Psoas muscle (tissue), 8 donors: ENCODE results near the gene ZDHHC11. TPM values are rescaled to one million over a fixed set of nuclear protein-coding genes. Genes with fewer than 3 reads are reported as not detected.
A peak's percentile ranks its signal among the peaks of the same experiment; 100 is the strongest.

Experiments
- ATAC-seq, 4 donors: fragments of 200-7000 bp; cut with Tn5 transposase; one replicate each; pipeline ENCODE4 v1.9.1; 2020; ENCODE audit warnings: moderate library complexity in 3 of 4, mild to moderate bottlenecking in 2 of 4
- DNase-seq, 2 donors: peaks; one replicate each; pipeline ENCODE4 v3.0.0-alpha.2; 2020
- H3K27ac ChIP-seq: fragments of 200-600 bp; one replicate; pipeline ENCODE4 v1.8.0; 2022
- H3K27me3 ChIP-seq, 3 donors: fragments of 200-600 bp in 1 of 3; one replicate each; pipeline versions ENCODE4 v1.6.1 to v1.8.0; 2013 to 2022; ENCODE audit warnings: low read length in 2 of 3, mild to moderate bottlenecking in 2 of 3, moderate library complexity in 1 of 3; ENCODE audit not compliant: insufficient read depth in 3 of 3
- H3K36me3 ChIP-seq, 2 donors: fragments of 200-600 bp in 1 of 2; one replicate each; pipeline versions ENCODE4 v1.6.1 to v1.8.0; 2013 to 2022; ENCODE audit warnings: low read depth in 1 of 2, mild to moderate bottlenecking in 1 of 2, moderate library complexity in 1 of 2; ENCODE audit not compliant: insufficient read depth in 1 of 2
- H3K4me1 ChIP-seq: fragments of 200-600 bp; one replicate; pipeline ENCODE4 v1.8.0; 2022
- H3K4me3 ChIP-seq: fragments of 200-600 bp; one replicate; pipeline ENCODE4 v1.8.0; 2022; ENCODE audit warnings: mild to moderate bottlenecking
- H3K9me3 ChIP-seq: fragments of 200-600 bp; one replicate; pipeline ENCODE4 v1.8.0; 2022
- CTCF ChIP-seq: fragments of 200-600 bp; IDR thresholded peaks from one replicate; pipeline ENCODE4 v1.8.0; 2022; ENCODE audit warnings: antibody characterized with exemption
- WGBS, 3 donors: extraction: QIAGEN DNeasy Blood & Tissue Kit; methylation state at CpG; one replicate each; pipeline versions ENCODE4 v1.1.6 to v1.1.7; 2013; 5-methylcytosine and 5-hydroxymethylcytosine counted together
- intact Hi-C, 2 donors: fragments of 100-400 bp; cut with DNase I; formaldehyde crosslinking; loops; one replicate each; pipeline versions ENCODE4 v1.11.0 to v1.14.2; 2022
- polyA plus RNA-seq, 3 donors: library from polyadenylated mRNA; stranded (reverse); fragments of 200-250 nt; gene quantifications; one replicate each; pipeline ENCODE4 v1.2.3, GENCODE V29; 2013
- total RNA-seq, 4 donors: library from RNA; stranded (reverse); fragmentation: NEBNext Ultra II Directional in 2 of 4; extraction: Animal tissue kit (Norgen Biotek cat#: 25700) in 2 of 4; gene quantifications; one replicate each; pipeline versions ENCODE4 v1.2.1 to v1.2.4, GENCODE V29; 2021 to 2023
- donor health status: healthy with polysubstance abuse.
- donor health status: DM: no; HTN: no; CAD: no; lungs with moderate emphysema.
- donor health status: Bipolar disorder and iron deficiency.
- donor health status: healthy.
- donor health status: DM: yes; HTN: yes; CAD: no.
- donor health status: DM: no; HTN: no; CAD: no.
- donor health status: DM: no; HTN: no; CAD: no.
- donor health status: DM: yes; HTN: yes; CAD: no.

ZDHHC11 gene
- total and polyA plus RNA-seq, 7 donors = 0.44 to 9.4 (median 1.8) TPM

GRCh38 chr5:891837-892393 is 41.1 kb upstream of the ZDHHC11 start:
- no peak for DNase-seq
- Histone ChIP-seq H3K4me3 (peak overlapping the region; percentile 87), H3K4me1 (peaks cover 11% of the 10 kb centered on the region), H3K36me3 (peaks cover 12 to 49% of the 10 kb centered on the region in 2 donors), H3K9me3 (no peaks in the 10 kb centered on the region), H3K27ac (peak overlapping the region; percentile 96), H3K27me3 (no peaks in the 10 kb centered on the region)
- WGBS, 3 donors = 12 to 14% (median 13%) methylated on average over 24 to 25 of the region's 25 CpGs
- intact Hi-C loops = loop anchor here in 1 of 2 donors (10.0 kb wide), 1 partner anchor 427 kb away; no protein-coding TSS in a partner anchor
- ATAC-seq = peak; percentile 29 to 66 (median 41)
- TF ChIP-seq CTCF = no peak

GRCh38 chr5:891117-891836 is 40.5 kb upstream of the ZDHHC11 start:
- ATAC-seq = no peak
- Histone ChIP-seq H3K27ac (peak overlapping the region; percentile 96), H3K36me3 (peaks cover 12 to 56% of the 10 kb centered on the region in 2 donors), H3K4me3 (peak overlapping the region; percentile 87), H3K4me1 (peaks cover 11% of the 10 kb centered on the region), H3K27me3 (no peaks in the 10 kb centered on the region), H3K9me3 (no peaks in the 10 kb centered on the region)
- 77 to 82% (median 80%) methylated on average over 30 to 34 of the region's 34 CpGs for WGBS, 3 donors
- intact Hi-C loops = loop anchor here in 1 of 2 donors (10.0 kb wide), 1 partner anchor 426 kb away; no protein-coding TSS in a partner anchor
- no peak for DNase-seq
- TF ChIP-seq CTCF = no peak

- H3K4me1 ChIP-seq = peaks cover 11% of the 10 kb centered on the region
- TF ChIP-seq CTCF = no peak
- no peak overlapping the region for H3K4me3 ChIP-seq
- no peaks in the 10 kb centered on the region for H3K27me3 ChIP-seq
- peaks cover 16 to 77% of the 10 kb centered on the region in 2 donors for H3K36me3 ChIP-seq
- intact Hi-C loops = no loop called here
- H3K27ac ChIP-seq = no peak overlapping the region
- no peak for ATAC-seq
- H3K9me3 ChIP-seq = no peaks in the 10 kb centered on the region
- WGBS, 3 donors = 83 to 94% (median 91%) methylated on average over 15 of the region's 15 CpGs
- no peak for DNase-seq
Measured at GRCh38 chr5:889075-889710, 38.4 kb upstream of the ZDHHC11 start.

- peaks cover 16 to 82% of the 10 kb centered on the region in 2 donors for H3K36me3 ChIP-seq
- H3K4me3 ChIP-seq = no peak overlapping the region
- no peak for DNase-seq
- no peaks in the 10 kb centered on the region for H3K27me3 ChIP-seq
- 92 to 96% (median 93%) methylated on average over 11 of the region's 11 CpGs for WGBS, 3 donors
- no peak overlapping the region for H3K27ac ChIP-seq
- no peak for ATAC-seq
- intact Hi-C loops = no loop called here
- no peak for TF ChIP-seq CTCF
- H3K9me3 ChIP-seq = no peaks in the 10 kb centered on the region
- peaks cover 11% of the 10 kb centered on the region for H3K4me1 ChIP-seq
Measured at GRCh38 chr5:888638-889035, 37.9 kb upstream of the ZDHHC11 start.
